Osteoblast (primary cell): Measurements from ENCODE around the gene KAT6B. TPM values are rescaled to one million over a fixed set of nuclear protein-coding genes. Genes with fewer than 3 reads are reported as not detected.

Experiments
- DNase-seq: peaks from one replicate; pipeline ENCODE4 v3.0.0; 2011; ENCODE audit warnings: low spot score, mixed read lengths; ENCODE audit not compliant: insufficient read length; ENCODE audit errors: missing footprints
- H2AFZ ChIP-seq: 2 replicates; pipeline ENCODE4 v1.6.0; 2011; ENCODE audit warnings: mild to moderate bottlenecking, low read length
- H3K27ac ChIP-seq: 2 replicates; pipeline ENCODE4 v1.5.1; 2011; ENCODE audit warnings: mild to moderate bottlenecking, low read depth, low read length, moderate library complexity
- H3K27me3 ChIP-seq: 2 replicates; pipeline ENCODE4 v1.6.0; 2012; ENCODE audit warnings: mild to moderate bottlenecking, control low read depth, inconsistent platforms, low read length, moderate library complexity; ENCODE audit not compliant: insufficient read depth
- H3K36me3 ChIP-seq: 2 replicates; pipeline ENCODE4 v1.5.1; 2011; ENCODE audit warnings: mild to moderate bottlenecking, low read length, control low read depth, moderate library complexity; ENCODE audit not compliant: insufficient read depth
- H3K4me1 ChIP-seq: 2 replicates; pipeline ENCODE4 v1.5.1; 2011; ENCODE audit warnings: mild to moderate bottlenecking, low read length, control low read depth, moderate library complexity; ENCODE audit not compliant: insufficient read depth
- H3K4me2 ChIP-seq: 2 replicates; pipeline ENCODE4 v1.6.0; 2011; ENCODE audit warnings: mild to moderate bottlenecking, low read length; ENCODE audit not compliant: insufficient read depth
- H3K4me3 ChIP-seq: fragments of 200-600 bp; sonication (generic); 3 replicates; pipeline ENCODE4 v1.5.1; 2012; ENCODE audit warnings: mild to moderate bottlenecking, low read length, inconsistent platforms; ENCODE audit not compliant: insufficient read depth
- H3K79me2 ChIP-seq: 2 replicates; pipeline ENCODE4 v1.6.0; 2012; ENCODE audit warnings: mild to moderate bottlenecking, low read length, control low read depth, inconsistent platforms; ENCODE audit not compliant: insufficient read depth
- H3K9me3 ChIP-seq: 2 replicates; pipeline ENCODE4 v1.5.1; 2011; ENCODE audit warnings: low read depth, low read length, control low read depth
- H4K20me1 ChIP-seq: 2 replicates; pipeline ENCODE4 v1.6.0; 2012; ENCODE audit warnings: mild to moderate bottlenecking, low read length, control low read depth; ENCODE audit not compliant: insufficient read depth
- total RNA-seq: library from RNA; depleted of rRNA; stranded (reverse); fragments of >200 nt; gene quantifications from 2 replicates; pipeline ENCODE4 v1.2.3, GENCODE V29; 2012
- TF ChIP-seq, protein P1 (sequence below): IDR thresholded peaks from 2 replicates; pipeline ENCODE4 v1.5.1; 2011; ENCODE audit warnings: mild to moderate bottlenecking, low read depth, low read length, moderate library complexity; ENCODE audit errors: extremely low read depth

KAT6B gene
- total RNA-seq, 1 donor, result 24.6 TPM

DNA sequence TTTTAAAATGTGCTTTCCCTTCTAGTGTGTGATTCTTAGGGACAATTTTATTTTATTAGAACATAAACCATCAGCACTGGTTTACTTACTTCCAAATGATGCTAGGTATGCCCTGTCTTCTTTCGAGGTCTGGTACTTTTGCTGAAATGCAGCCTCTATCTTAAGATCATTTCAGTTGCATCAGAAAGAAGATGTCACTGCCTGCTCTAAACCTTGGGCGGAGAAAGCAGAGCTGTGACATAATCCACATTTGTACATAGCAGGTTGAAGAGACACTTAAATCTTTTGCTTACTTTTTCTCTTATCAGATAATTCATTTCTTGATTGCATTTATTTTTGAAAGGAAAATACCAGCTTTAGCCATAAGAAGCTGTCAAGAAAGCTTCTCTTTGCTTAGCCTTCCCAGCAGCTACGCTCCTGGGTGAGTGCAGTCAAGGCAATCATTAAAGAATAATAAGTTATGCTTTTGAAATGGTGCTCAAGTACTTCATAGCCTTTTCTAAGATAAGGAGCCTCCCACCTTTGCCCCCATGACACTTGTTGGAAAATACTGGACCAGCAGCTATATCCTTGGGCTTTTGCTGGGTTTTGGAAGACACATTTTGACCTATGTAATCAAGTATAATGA is 176.7 kb downstream of the KAT6B start:
- DNase-seq, result no peak
- Histone ChIP-seq H3K27me3 (no peaks in the 10 kb centered on the region), H3K4me1 (no peaks in the 10 kb centered on the region), H3K9me3 (no peaks in the 10 kb centered on the region), H4K20me1 (no peaks in the 10 kb centered on the region), H2AFZ (no peak overlapping the region), H3K27ac (no peak overlapping the region), H3K79me2 (no peaks in the 10 kb centered on the region), H3K36me3 (peaks cover 6% of the 10 kb centered on the region), H3K4me3 (no peak overlapping the region), H3K4me2 (no peak overlapping the region)
- TF ChIP-seq, protein P1, sequence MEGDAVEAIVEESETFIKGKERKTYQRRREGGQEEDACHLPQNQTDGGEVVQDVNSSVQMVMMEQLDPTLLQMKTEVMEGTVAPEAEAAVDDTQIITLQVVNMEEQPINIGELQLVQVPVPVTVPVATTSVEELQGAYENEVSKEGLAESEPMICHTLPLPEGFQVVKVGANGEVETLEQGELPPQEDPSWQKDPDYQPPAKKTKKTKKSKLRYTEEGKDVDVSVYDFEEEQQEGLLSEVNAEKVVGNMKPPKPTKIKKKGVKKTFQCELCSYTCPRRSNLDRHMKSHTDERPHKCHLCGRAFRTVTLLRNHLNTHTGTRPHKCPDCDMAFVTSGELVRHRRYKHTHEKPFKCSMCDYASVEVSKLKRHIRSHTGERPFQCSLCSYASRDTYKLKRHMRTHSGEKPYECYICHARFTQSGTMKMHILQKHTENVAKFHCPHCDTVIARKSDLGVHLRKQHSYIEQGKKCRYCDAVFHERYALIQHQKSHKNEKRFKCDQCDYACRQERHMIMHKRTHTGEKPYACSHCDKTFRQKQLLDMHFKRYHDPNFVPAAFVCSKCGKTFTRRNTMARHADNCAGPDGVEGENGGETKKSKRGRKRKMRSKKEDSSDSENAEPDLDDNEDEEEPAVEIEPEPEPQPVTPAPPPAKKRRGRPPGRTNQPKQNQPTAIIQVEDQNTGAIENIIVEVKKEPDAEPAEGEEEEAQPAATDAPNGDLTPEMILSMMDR, result no peak

DNA sequence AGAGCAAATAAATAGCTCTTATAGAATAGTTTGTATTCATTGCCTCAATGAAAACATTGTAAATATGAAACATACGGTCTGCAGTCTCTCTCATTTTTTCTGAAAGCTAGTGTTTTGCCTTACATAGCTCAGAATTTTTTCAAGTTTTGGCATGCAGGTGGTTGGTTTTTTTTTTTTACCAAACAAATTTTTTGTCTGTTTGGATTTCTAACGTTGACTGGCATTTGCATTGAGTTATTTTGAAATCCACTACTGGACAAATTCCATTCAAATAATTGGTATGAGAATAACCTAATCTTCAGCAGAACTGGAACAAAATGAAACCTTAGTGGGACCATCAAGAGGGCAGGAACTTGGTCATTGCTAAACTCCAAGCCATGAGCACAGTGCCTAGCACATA is 177.5 kb downstream of the KAT6B start:
- Histone ChIP-seq H4K20me1 (no peaks in the 10 kb centered on the region), H3K4me3 (no peak overlapping the region), H3K79me2 (no peaks in the 10 kb centered on the region), H3K36me3 (peaks cover 6% of the 10 kb centered on the region), H2AFZ (no peak overlapping the region), H3K27ac (no peak overlapping the region), H3K4me2 (no peak overlapping the region), H3K27me3 (no peaks in the 10 kb centered on the region), H3K4me1 (no peaks in the 10 kb centered on the region), H3K9me3 (no peaks in the 10 kb centered on the region)
- no peak for DNase-seq
- TF ChIP-seq, protein P1, result no peak

DNA sequence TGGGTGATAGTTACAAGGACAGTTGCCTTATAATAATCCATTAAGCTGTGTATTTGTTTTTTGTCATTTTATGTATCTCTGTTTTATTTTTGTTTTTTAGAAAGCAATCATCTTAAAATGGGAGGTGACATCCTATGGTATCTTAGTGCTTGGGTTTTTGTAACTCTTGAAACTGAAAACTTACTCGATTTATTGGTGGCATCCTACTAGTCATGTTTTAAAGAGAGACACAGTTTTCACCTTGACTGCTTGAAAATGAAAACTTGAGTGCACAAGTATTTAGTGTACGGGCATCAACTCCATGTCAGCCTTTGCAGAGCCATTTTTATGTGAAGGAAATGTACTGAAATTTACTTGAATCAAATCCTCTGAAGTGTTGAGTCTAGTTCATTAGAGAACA is 181.2 kb downstream of the KAT6B start:
- DNase-seq, result no peak
- no peaks in the 10 kb centered on the region for H3K27me3 ChIP-seq
- no peak overlapping the region for H3K27ac ChIP-seq
- TF ChIP-seq, protein P1, result no peak
- peaks cover 5% of the 10 kb centered on the region for H3K36me3 ChIP-seq
- H3K9me3 ChIP-seq, result no peaks in the 10 kb centered on the region
- peak overlapping the region; percentile 56 for H3K4me2 ChIP-seq
- H3K4me1 ChIP-seq, result no peaks in the 10 kb centered on the region
- no peaks in the 10 kb centered on the region for H4K20me1 ChIP-seq
- no peaks in the 10 kb centered on the region for H3K79me2 ChIP-seq
- H3K4me3 ChIP-seq, result no peak overlapping the region
- H2AFZ ChIP-seq, result peak overlapping the region; percentile 5

DNA sequence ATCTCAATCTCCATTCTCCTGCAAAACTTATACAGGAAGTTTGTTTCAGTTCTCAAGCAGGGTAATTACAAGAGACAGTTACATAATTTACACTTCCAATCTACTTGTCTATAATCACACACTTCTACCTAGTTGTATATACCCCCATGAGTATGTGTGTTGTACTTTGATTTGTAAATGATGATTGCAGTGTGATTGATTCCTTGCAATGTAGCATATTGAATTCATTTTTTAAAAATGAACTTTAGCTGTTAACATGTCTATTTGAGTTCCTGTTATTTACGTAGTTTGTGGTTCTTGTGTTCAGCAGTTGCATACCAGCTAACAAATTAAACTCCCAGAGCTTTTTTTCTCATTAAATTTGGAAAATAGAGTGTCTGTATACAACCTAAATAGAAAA is 182.6 kb downstream of the KAT6B start:
- no peaks in the 10 kb centered on the region for H3K27me3 ChIP-seq
- no peaks in the 10 kb centered on the region for H3K79me2 ChIP-seq
- H3K27ac ChIP-seq, result no peak overlapping the region
- no peak overlapping the region for H2AFZ ChIP-seq
- H3K4me3 ChIP-seq, result no peak overlapping the region
- H4K20me1 ChIP-seq, result no peaks in the 10 kb centered on the region
- no peaks in the 10 kb centered on the region for H3K9me3 ChIP-seq
- TF ChIP-seq, protein P1, result no peak
- peaks cover 6% of the 10 kb centered on the region for H3K36me3 ChIP-seq
- no peak overlapping the region for H3K4me2 ChIP-seq
- H3K4me1 ChIP-seq, result no peaks in the 10 kb centered on the region
- no peak for DNase-seq
